ENCODE measurements around the gene DDRGK1. TPM values are rescaled to one million over a fixed set of nuclear protein-coding genes. Genes with fewer than 3 reads are reported as not detected.
A peak's percentile ranks its signal among the peaks of the same experiment; 100 is the strongest.

DDRGK1 gene
- total RNA-seq, 1 experiment from 2014 or later, result 97.7 TPM

DNA sequence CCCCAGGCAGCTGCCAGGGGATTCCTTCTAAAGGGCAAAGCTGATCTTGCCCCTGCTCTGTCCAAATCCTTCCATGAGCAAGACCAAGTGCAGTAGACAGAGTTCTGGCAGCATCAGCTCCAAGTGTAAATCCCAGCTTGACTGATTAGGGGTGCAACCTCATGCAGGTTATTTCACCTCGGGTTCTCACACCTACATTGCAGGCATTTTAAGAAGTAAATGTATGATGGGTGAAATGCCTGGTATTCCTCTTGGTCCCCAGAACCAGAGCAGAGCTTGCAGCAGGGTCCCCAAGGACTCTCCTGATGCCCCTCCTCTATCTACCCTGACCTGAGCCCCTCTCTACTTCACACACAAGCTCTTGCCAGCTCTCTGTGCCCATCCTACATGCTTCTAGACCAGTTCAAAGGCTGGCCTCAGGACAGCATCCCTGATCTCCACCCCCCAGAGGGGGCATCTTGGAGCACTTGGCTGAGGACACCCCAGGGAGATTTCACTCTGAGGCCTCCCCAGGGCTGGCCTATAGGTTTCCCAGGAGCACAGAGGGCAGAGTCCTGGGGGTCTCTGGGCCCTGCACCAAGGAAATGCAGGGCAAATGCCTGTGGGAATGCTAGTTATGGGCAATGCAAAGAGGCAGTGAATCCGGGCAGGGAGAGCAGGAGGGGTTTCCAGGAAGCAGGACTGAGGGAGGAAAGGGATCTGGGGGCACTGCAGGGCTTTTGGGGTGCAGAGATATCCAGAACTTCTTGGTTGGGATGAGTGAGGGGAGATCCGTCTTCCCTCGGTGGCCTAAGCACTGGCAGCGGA lies 32.2 kb downstream of the DDRGK1 start:
- Histone ChIP-seq H3K36me3 (ENCODE audit: low read depth, low read length) (no peaks in the 10 kb centered on the region), H3K27ac (ENCODE audit: low read length) (no peak overlapping the region), H3F3A (ENCODE audit: low read length, unreplicated experiment) (no peaks in the 10 kb centered on the region), H3K9me2 (replicated peaks; ENCODE audit: low read length) (no peaks in the 10 kb centered on the region), H4K20me1 (ENCODE audit: low read length) (no peaks in the 10 kb centered on the region), H3K9me3 (ENCODE audit: low read length) (no peaks in the 10 kb centered on the region), H3K4me2 (ENCODE audit: low read length) (peak overlapping the region; percentile 89), H2AFZ (ENCODE audit: low read length) (no peak overlapping the region), H3K27me3 (ENCODE audit: low read length) (no peaks in the 10 kb centered on the region), H3K79me2 (ENCODE audit: low read length) (no peaks in the 10 kb centered on the region), H3K9ac (ENCODE audit: low read length) (no peak overlapping the region), H3K4me3 (ENCODE audit: low read length) (peak overlapping the region; percentile 92; the same call in 1 of the 2 replicates), H3K4me1 (ENCODE audit: insufficient read depth, low read length) (peaks cover 12% of the 10 kb centered on the region)
- TSS peak; percentile 30 for BruUV-seq (replicated peaks)
- ChIA-PET CTCF (interaction anchor here (0.6 kb wide), 1 partner anchor 145 kb away, joined by 23 read pairs; no protein-coding TSS in a partner anchor), POLR2A (ENCODE audit: unreplicated experiment) (no interaction called here)
- no peak for TF ChIP-seq EZH2phosphoT487 (IDR thresholded peaks at IDR 0.05; ENCODE audit: borderline replicate concordance, low read length)
- TF ChIP-seq, protein P1, sequence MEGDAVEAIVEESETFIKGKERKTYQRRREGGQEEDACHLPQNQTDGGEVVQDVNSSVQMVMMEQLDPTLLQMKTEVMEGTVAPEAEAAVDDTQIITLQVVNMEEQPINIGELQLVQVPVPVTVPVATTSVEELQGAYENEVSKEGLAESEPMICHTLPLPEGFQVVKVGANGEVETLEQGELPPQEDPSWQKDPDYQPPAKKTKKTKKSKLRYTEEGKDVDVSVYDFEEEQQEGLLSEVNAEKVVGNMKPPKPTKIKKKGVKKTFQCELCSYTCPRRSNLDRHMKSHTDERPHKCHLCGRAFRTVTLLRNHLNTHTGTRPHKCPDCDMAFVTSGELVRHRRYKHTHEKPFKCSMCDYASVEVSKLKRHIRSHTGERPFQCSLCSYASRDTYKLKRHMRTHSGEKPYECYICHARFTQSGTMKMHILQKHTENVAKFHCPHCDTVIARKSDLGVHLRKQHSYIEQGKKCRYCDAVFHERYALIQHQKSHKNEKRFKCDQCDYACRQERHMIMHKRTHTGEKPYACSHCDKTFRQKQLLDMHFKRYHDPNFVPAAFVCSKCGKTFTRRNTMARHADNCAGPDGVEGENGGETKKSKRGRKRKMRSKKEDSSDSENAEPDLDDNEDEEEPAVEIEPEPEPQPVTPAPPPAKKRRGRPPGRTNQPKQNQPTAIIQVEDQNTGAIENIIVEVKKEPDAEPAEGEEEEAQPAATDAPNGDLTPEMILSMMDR (conservative IDR thresholded peaks at IDR 0.05; ENCODE audit: low read depth, low read length), result no peak
- TF ChIP-seq EZH2 (IDR thresholded peaks at IDR 0.05; ENCODE audit: low read length, unreplicated experiment), result no peak
- intact Hi-C loops (cut with micrococcal nuclease), result no loop called here
- ATAC-seq, result no peak
- no peak for DNase-seq

DNA sequence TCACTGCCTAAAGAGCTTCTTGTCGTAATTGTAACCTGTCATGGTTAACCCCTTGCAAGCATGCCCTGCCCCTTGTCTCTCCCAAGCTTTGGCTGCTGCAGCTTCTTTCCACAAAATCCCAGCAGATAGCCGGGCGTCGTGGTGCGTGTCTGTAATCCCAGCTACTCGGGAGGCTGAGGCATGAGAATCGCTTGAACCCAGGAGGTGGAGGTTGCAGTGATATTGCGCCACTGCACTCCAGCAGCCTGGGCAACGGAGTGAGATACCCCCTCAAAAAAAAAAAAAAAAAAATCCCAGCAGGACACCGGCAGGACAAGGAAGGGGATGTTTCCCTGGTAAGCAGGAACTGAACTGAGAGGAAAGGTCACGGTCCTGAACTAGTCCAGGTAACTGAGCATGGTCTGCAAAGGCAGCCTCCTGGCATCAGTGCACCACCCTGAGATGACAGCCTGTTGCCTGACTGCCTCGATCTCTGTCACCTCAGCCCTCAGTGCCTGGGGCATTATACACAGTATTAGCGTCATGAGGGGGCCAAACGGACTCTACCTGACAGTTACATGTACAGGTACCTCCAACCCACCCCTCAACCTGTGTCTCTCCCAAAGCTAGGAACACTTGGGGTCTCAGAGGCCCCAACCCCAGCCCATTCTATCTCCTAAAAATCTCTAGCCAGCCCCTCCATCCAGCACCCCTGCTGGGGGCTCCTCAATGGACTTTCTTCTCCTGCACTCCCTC lies 32.9 kb downstream of the DDRGK1 start:
- intact Hi-C loops (cut with micrococcal nuclease), result no loop called here
- no peaks in the 10 kb centered on the region for H3F3A ChIP-seq (ENCODE audit: low read length, unreplicated experiment)
- POLR2A ChIA-PET (ENCODE audit: unreplicated experiment), result no interaction called here

More for the DNA sequence above, 32.9 kb downstream of the DDRGK1 start:
- Histone ChIP-seq H2AFZ (ENCODE audit: low read length) (no peak overlapping the region), H3K36me3 (ENCODE audit: low read depth, low read length) (no peaks in the 10 kb centered on the region), H3K27me3 (ENCODE audit: low read length) (no peaks in the 10 kb centered on the region), H3K9ac (ENCODE audit: low read length) (no peak overlapping the region), H3K9me3 (ENCODE audit: low read length) (no peaks in the 10 kb centered on the region), H3K27ac (ENCODE audit: low read length) (no peak overlapping the region), H3K4me1 (ENCODE audit: insufficient read depth, low read length) (peaks cover 12% of the 10 kb centered on the region), H3K79me2 (ENCODE audit: low read length) (no peaks in the 10 kb centered on the region), H4K20me1 (ENCODE audit: low read length) (no peaks in the 10 kb centered on the region), H3K4me3 (ENCODE audit: low read length) (no peak overlapping the region), H3K4me2 (ENCODE audit: low read length) (no peak overlapping the region), H3K9me2 (replicated peaks; ENCODE audit: low read length) (no peaks in the 10 kb centered on the region)
- no peak for DNase-seq
- no TSS peak for BruUV-seq (replicated peaks)
- TF ChIP-seq EZH2phosphoT487 (IDR thresholded peaks at IDR 0.05; ENCODE audit: borderline replicate concordance, low read length) (no peak), EZH2 (IDR thresholded peaks at IDR 0.05; ENCODE audit: low read length, unreplicated experiment) (no peak)
- TF ChIP-seq, protein P1 (conservative IDR thresholded peaks at IDR 0.05; ENCODE audit: low read depth, low read length), result no peak
- ATAC-seq, result no peak
- CTCF ChIA-PET, result interaction anchor here (0.6 kb wide), 1 partner anchor 145 kb away, joined by 23 read pairs; no protein-coding TSS in a partner anchor
